HepG2 (cell line): ENCODE results near the gene ZNF248. TPM values are rescaled to one million over a fixed set of nuclear protein-coding genes. Genes with fewer than 3 reads are reported as not detected.

Source experiments
- ATAC-seq: fragments of 200-7000 bp; cut with Tn5 transposase; 3 replicates; pipeline ENCODE4 v1.9.1; 2020; ENCODE audit warnings: mild to moderate bottlenecking, moderate library complexity
- BruUV-seq: library from RNA; stranded (reverse); fragments of 400-500 nt; replicated peaks from 2 replicates; lab custom pipeline; 2021; lab: Mats Ljungman, UMichigan
- CTCF ChIA-PET: fragments of 300-600 bp; formaldehyde crosslinking; extraction: SDS; loops from one replicate; lab custom pipeline; 2021; ENCODE audit warnings: low total read pairs, inconsistent platforms, low intra/inter-chr PET ratio; lab: Yijun Ruan, JAX
- POLR2A ChIA-PET: fragments of 350-600 bp; sonication (Branson Sonifier 250); formaldehyde crosslinking; loops from one replicate; lab custom pipeline; 2020; ENCODE audit warnings: antibody characterized with exemption, inconsistent platforms; lab: Yijun Ruan, JAX
- DNase-seq: peaks from one replicate; pipeline ENCODE4 v3.0.0-alpha.2; 2015; ENCODE audit warnings: low spot score
- FAIRE-seq: peaks from 3 replicates; lab custom pipeline; 2011; peaks lifted over from hg19 to GRCh38; lab: Jason Lieb, UNC
- H2AFZ ChIP-seq: one replicate; pipeline ENCODE4 v1.6.1; 2011; ENCODE audit warnings: low read length, inconsistent platforms
- H3K27ac ChIP-seq: fragments of 300-600 bp; 3 replicates; pipeline ENCODE4 v1.8.0; 2011; ENCODE audit warnings: mixed run types, mild to moderate bottlenecking, mixed read lengths, low read length, inconsistent platforms; ENCODE audit not compliant: insufficient read depth; ENCODE audit errors: extremely low read length
- H3K27me3 ChIP-seq, 2 experiments: fragments of 200-600 bp in 1 of 2; 2 replicates in 1 of 2; 3 replicates in 1 of 2; pipeline versions ENCODE4 v1.6.0 to v1.8.0; 2011; ENCODE audit warnings: low read length in 2 of 2, mild to moderate bottlenecking in 2 of 2, moderate library complexity in 2 of 2, inconsistent platforms in 1 of 2; ENCODE audit not compliant: insufficient read depth in 2 of 2, control insufficient read depth in 1 of 2
- H3K36me3 ChIP-seq, 2 experiments: fragments of 200-600 bp in 1 of 2; replicated peaks in 1 of 2; 2 replicates in 1 of 2; 3 replicates in 1 of 2; pipeline versions ENCODE4 v1.5.1 to v1.8.0; 2011; ENCODE audit warnings: low read length in 2 of 2, inconsistent platforms in 1 of 2; ENCODE audit not compliant: insufficient read depth in 2 of 2, control insufficient read depth in 1 of 2
- H3K4me1 ChIP-seq: 2 replicates; pipeline ENCODE4 v1.5.1; 2012; ENCODE audit warnings: low read length, inconsistent platforms; ENCODE audit not compliant: insufficient read depth
- H3K4me2 ChIP-seq: 2 replicates; pipeline ENCODE4 v1.6.0; 2011; ENCODE audit warnings: low read depth, low read length, inconsistent platforms
- H3K4me3 ChIP-seq, 3 experiments: fragments of 200-600 bp in 1 of 3; sonication (generic), shearing (Covaris generic) in 1 of 3; replicated peaks in 1 of 3; 2 replicates each; pipeline ENCODE4 v1.5.1; 2011 to 2016; ENCODE audit warnings: low read length in 3 of 3, inconsistent platforms in 2 of 3, low read depth in 2 of 3, mild to moderate bottlenecking in 2 of 3, control low read depth in 1 of 3, mixed read lengths in 1 of 3; ENCODE audit not compliant: insufficient read depth in 1 of 3
- H3K79me2 ChIP-seq: one replicate; pipeline ENCODE4 v1.6.1; 2011; ENCODE audit warnings: low read length, inconsistent platforms; ENCODE audit not compliant: insufficient read depth
- H3K9ac ChIP-seq: 2 replicates; pipeline ENCODE4 v1.6.0; 2011; ENCODE audit warnings: mild to moderate bottlenecking, low read depth, low read length, inconsistent platforms; ENCODE audit not compliant: insufficient read depth
- H3K9me3 ChIP-seq: 2 replicates; pipeline ENCODE4 v1.5.1; 2012; ENCODE audit warnings: mild to moderate bottlenecking, low read length
- H4K20me1 ChIP-seq: 2 replicates; pipeline ENCODE4 v1.6.0; 2011; ENCODE audit warnings: inconsistent platforms, mild to moderate bottlenecking, low read length, moderate library complexity; ENCODE audit not compliant: insufficient read depth
- FOXJ3 ChIP-seq: sonication (generic); formaldehyde crosslinking; IDR thresholded peaks from 2 replicates; pipeline ENCODE4 v1.4.0; 2020; ENCODE audit warnings: missing genetic modification reagents, mild to moderate bottlenecking, borderline replicate concordance
- MAFK ChIP-seq, 2 experiments: IDR thresholded peaks in 1 of 2; conservative IDR thresholded peaks in 1 of 2; 2 replicates each; pipeline ENCODE4 v1.6.1; 2011; ENCODE audit warnings: improper control_type of control experiment in 2 of 2, low read length in 2 of 2
- SETDB1 ChIP-seq: sonication (generic); formaldehyde crosslinking; IDR thresholded peaks from 2 replicates; pipeline ENCODE4 v1.5.1; 2020; ENCODE audit warnings: missing genetic modification reagents, mild to moderate bottlenecking, borderline replicate concordance
- SMYD3 ChIP-seq: sonication (generic); formaldehyde crosslinking; IDR thresholded peaks from 2 replicates; pipeline ENCODE4 v1.8.1; 2023; ENCODE audit warnings: mild to moderate bottlenecking, missing genetic modification reagents
- ZNF101 ChIP-seq: sonication (generic); formaldehyde crosslinking; IDR thresholded peaks from 2 replicates; pipeline ENCODE4 v1.4.0; 2020; ENCODE audit warnings: mild to moderate bottlenecking, low read depth, missing genetic modification reagents, borderline replicate concordance
- ZNF30 ChIP-seq: sonication (generic); formaldehyde crosslinking; IDR thresholded peaks from 2 replicates; pipeline ENCODE4 v1.5.0; 2020; ENCODE audit warnings: mild to moderate bottlenecking, missing genetic modification reagents
- ZNF619 ChIP-seq: sonication (generic); formaldehyde crosslinking; IDR thresholded peaks from 2 replicates; pipeline ENCODE4 v1.4.0; 2020; ENCODE audit warnings: mild to moderate bottlenecking, missing genetic modification reagents
- ZNF7 ChIP-seq: IDR thresholded peaks from 2 replicates; pipeline ENCODE4 v1.6.1; 2016; ENCODE audit warnings: missing biosample characterization, missing genetic modification reagents
- ZNF776 ChIP-seq: sonication (generic); formaldehyde crosslinking; IDR thresholded peaks from 2 replicates; pipeline ENCODE4 v1.4.0; 2020; ENCODE audit warnings: mild to moderate bottlenecking, missing genetic modification reagents
- WGBS: methylation state at CpG from one replicate; pipeline ENCODE4 v1.1.6; 2017; ENCODE audit warnings: low lambda C conversion rate; 5-methylcytosine and 5-hydroxymethylcytosine counted together
- in situ Hi-C: cut with HindIII; loops from 2 replicates; pipeline ENCODE4 v1.10.0; 2017; ENCODE audit warnings: low pct_unique_long_range_greater_than_20kb; ENCODE audit not compliant: extremely low pct_ligation_motif_present
- intact Hi-C: fragments of 100-400 bp; cut with micrococcal nuclease; formaldehyde crosslinking; loops from one replicate; pipeline ENCODE4 v1.10.0; 2022; ENCODE audit not compliant: unreplicated experiment
- polyA plus RNA-seq, 8 experiments: library from polyadenylated mRNA; depleted of rRNA in 3 of 8; stranded (reverse) in 7 of 8; unstranded in 1 of 8; fragments of >200 nt; fragmentation: Illumina TruSeq in 4 of 8; extraction: Trizol in 4 of 8; gene quantifications; 2 replicates each; pipeline versions ENCODE4 v1.2.1 to v1.2.3, GENCODE V29; 2011 to 2016; ENCODE audit warnings: low read depth in 4 of 8, missing spikeins in 1 of 8, mixed read lengths in 1 of 8; ENCODE audit not compliant: insufficient read depth in 1 of 8
- total RNA-seq, 5 experiments: library from RNA; depleted of rRNA; stranded (reverse); fragments of >200 nt; fragmentation: Illumina TruSeq; extraction: Trizol; gene quantifications; 2 replicates each; pipeline ENCODE4 v1.2.3, GENCODE V29; 2016; ENCODE audit warnings: low read depth in 1 of 5
- TF ChIP-seq, protein P1 (sequence below), 2 experiments: sonication (generic) in 1 of 2; formaldehyde crosslinking in 1 of 2; IDR thresholded peaks; 2 replicates each; pipeline versions ENCODE4 v1.4.0 to v1.6.1; 2016 to 2020; ENCODE audit warnings: borderline replicate concordance in 1 of 2, low read depth in 1 of 2, mild to moderate bottlenecking in 1 of 2, missing genetic modification reagents in 1 of 2

ZNF248 gene
- total and polyA plus RNA-seq, 2 of the 13 experiments (the other 11 are each of a cell fraction or from before 2014, with no cell fraction given) = 12.8 to 13.3 TPM

DNA sequence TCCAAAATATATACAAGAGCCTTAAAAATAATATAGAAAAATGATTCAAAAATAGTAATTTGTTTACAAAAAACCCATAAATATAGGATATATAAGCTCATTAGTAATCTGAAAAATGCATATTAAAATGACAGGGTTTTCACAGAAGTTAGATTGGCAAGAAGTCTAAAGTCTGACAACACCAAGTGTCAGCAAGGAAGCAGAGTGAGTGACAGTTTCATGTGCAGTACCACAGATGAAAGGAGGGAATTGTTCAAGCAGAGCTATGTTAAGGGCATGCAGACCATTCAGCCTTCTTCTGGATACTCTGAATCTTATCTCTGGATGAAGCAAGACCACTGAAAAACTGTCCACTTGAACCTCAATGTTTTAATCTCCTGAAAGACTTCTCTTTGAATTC, 55.9 kb downstream of the ZNF248 start:
- no TSS peak for BruUV-seq
- in situ Hi-C loops = no loop called here
- CTCF ChIA-PET = no interaction called here

DNA sequence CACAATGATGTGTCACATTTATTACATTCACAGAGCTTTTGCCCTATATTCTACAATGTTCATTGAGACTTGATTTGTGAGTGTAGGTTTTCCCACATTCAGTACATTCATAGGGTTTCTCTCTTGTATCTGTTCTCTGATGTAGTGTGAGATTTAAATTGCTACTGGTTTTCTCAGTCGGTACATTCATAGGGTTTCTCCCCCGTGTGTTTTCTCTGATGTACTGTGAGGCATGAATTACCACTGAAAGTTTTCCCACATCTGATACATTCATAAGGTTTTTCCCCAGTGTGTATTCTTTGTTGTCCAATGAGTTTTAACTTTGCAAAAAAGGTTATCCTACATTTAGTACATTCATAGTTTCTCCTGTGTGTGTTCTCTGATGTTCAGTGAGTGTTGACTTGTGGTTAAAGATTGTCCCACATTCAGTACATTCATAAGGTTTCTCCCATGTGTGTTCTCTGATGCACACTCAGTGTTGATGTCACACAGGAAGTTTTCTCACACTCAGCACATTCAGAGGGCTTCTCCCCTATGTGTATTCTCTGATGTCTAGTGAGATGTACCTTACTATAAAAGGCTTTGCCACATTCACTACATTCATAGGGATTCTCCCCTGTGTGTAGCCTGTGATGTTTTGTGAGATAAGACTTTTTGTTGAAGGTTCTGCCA, 63.0 kb downstream of the ZNF248 start:
- no peak for FAIRE-seq
- WGBS = 92% methylated on average over 2 of the region's 2 CpGs
- POLR2A ChIA-PET = no interaction called here
- no peak overlapping the region for H3K9ac ChIP-seq
- H3K27me3 ChIP-seq = no peaks in the 10 kb centered on the region
- H4K20me1 ChIP-seq = no peaks in the 10 kb centered on the region
- no peak overlapping the region for H3K27ac ChIP-seq
- no peaks in the 10 kb centered on the region for H3K79me2 ChIP-seq
- in situ Hi-C loops = no loop called here
- intact Hi-C loops = no loop called here
- BruUV-seq = no TSS peak
- no peak overlapping the region for H2AFZ ChIP-seq
- no peak for ATAC-seq
- H3K4me1 ChIP-seq = peaks cover 11% of the 10 kb centered on the region
- H3K36me3 ChIP-seq = no peaks in the 10 kb centered on the region
- CTCF ChIA-PET = no interaction called here
- peak; percentile 6 for DNase-seq
- H3K9me3 ChIP-seq = peaks cover 12% of the 10 kb centered on the region; the same call in 1 of the 2 replicates
- H3K4me2 ChIP-seq = no peak overlapping the region
- H3K4me3 ChIP-seq = no peak overlapping the region
- TF ChIP-seq, protein P1, sequence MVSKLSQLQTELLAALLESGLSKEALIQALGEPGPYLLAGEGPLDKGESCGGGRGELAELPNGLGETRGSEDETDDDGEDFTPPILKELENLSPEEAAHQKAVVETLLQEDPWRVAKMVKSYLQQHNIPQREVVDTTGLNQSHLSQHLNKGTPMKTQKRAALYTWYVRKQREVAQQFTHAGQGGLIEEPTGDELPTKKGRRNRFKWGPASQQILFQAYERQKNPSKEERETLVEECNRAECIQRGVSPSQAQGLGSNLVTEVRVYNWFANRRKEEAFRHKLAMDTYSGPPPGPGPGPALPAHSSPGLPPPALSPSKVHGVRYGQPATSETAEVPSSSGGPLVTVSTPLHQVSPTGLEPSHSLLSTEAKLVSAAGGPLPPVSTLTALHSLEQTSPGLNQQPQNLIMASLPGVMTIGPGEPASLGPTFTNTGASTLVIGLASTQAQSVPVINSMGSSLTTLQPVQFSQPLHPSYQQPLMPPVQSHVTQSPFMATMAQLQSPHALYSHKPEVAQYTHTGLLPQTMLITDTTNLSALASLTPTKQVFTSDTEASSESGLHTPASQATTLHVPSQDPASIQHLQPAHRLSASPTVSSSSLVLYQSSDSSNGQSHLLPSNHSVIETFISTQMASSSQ (IDR thresholded peaks at IDR 0.05; ENCODE audit: low read depth) = no peak
- TF ChIP-seq, protein P1 (CRISPR knock-in tag; IDR thresholded peaks at IDR 0.05; ENCODE audit: borderline replicate concordance) = no peak
- TF ChIP-seq ZNF776 (CRISPR knock-in tag) (no peak), SMYD3 (CRISPR knock-in tag) (no peak), SETDB1 (CRISPR knock-in tag) (no peak), FOXJ3 (CRISPR knock-in tag) (no peak), ZNF101 (no peak), ZNF30 (CRISPR knock-in tag) (no peak), MAFK (conservative IDR thresholded peaks at IDR 0.05 in 1 of 2, IDR thresholded peaks at IDR 0.05 in 1 of 2; ENCODE audit: low read length in 2 of 2) (peak; percentile 54 to 70)

More for the DNA sequence above, 55.9 kb downstream of the ZNF248 start:
- ATAC-seq (no peak), DNase-seq (no peak), FAIRE-seq (no peak)
- POLR2A ChIA-PET = no interaction called here
- no peak overlapping the region for H2AFZ ChIP-seq
- no peaks in the 10 kb centered on the region for H3K27me3 ChIP-seq
- H4K20me1 ChIP-seq = no peaks in the 10 kb centered on the region
- H3K4me3 ChIP-seq = no peak overlapping the region
- H3K79me2 ChIP-seq = no peaks in the 10 kb centered on the region
- H3K36me3 ChIP-seq = peaks cover 0 to 2% of the 10 kb centered on the region in 2 experiments; a peak in 2 of 5 replicates
- H3K4me1 ChIP-seq = no peaks in the 10 kb centered on the region
- intact Hi-C loops = no loop called here
- no peak overlapping the region for H3K9ac ChIP-seq
- H3K4me2 ChIP-seq = no peak overlapping the region
- TF ChIP-seq ZNF619 (CRISPR knock-in tag) (no peak), ZNF7 (CRISPR knock-in tag) (peak; percentile 97)
- H3K9me3 ChIP-seq = no peaks in the 10 kb centered on the region
- no peak overlapping the region for H3K27ac ChIP-seq
